Left renal cortex interstitium (tissue), 4 donors: Measurements from ENCODE around the gene DNAJC27. TPM values are rescaled to one million over a fixed set of nuclear protein-coding genes. Genes with fewer than 3 reads are reported as not detected.

ENCODE experiments used
- DNase-seq, 4 donors: peaks; one replicate each; pipeline ENCODE4 v3.0.0-alpha.2; 2013; ENCODE audit warnings: low read depth in 4 of 4, low spot score in 2 of 4, missing footprints in 1 of 4
- polyA plus RNA-seq, 4 donors: library from polyadenylated mRNA; unstranded; fragments of 120-200 nt; gene quantifications; one replicate each; pipeline ENCODE4 v1.2.1, GENCODE V29; 2013; ENCODE audit not compliant: insufficient read length in 4 of 4

The DNAJC27 gene
- polyA plus RNA-seq, 4 donors, result 7.4 to 12.1 (median 9.5) TPM

DNA sequence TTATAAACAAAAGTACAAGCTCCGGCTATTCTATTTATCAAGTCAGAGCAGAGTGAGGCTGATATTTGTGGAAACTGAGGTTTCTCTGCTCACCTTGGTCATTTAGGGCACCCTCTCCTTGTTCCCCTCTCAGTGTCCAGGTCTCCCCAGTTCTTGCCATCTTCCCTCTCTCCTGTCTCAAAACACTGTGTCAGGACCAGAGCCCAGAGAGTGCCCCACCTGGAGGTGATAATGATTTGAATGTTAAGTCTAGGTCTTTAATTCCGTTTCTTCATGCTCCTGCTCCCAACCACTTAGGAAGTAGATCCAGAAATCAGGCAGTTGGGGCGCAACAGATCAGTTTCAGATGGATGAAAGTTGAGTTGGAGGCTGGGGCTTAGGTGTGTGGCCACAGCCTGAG is 42.5 kb downstream of the DNAJC27 start:
- no peak for DNase-seq

DNA sequence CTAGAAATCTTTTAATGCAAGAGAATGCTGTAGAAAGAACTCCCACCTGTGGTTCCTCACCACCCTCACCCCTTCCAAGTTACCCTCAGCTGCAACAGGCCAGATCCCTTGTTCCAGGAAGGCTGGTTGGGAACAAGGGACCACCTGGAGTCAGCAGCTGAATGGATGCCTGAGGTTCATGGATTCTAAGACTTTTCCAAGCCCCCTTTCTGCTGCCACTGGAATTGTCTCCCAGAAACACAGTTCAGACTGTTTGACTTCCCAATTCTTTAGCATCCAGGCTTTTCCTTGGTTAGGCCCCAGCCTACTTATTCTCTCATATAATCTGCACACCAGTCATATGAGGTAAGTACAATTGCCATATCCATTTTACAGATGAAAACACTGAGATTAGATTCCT is 43.7 kb downstream of the DNAJC27 start:
- DNase-seq, result no peak

DNA sequence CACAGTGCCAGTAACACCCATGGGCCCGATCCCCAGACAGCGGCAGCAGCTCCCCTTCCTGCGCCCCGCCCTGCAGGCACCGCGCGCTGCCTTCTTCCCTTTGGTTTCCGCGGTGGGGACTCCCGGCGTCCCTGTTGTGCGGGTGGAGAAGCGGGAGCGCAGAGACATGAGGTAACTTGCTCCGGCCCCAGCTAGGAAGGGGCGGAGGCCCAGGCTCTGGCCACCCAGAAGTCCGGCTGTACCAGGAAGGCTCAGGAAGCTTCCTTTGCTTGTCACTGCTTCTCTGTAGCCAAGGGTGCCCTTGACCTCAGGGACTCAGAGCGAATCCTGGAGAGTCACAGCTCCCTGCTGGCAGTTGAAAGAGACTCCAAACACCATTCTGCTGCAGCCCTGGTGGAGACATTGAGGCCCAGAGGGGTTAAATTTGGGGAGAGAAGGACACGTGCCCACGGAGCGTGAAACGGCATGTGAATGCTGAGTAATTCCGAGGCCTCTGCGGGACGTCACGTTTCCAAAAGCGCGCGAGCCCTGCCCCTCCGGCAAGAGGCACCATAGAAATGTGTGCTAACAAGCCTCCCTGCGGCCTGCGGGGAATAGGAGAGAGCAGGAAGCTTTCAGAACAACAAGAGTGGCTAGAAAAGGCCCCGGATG is 45.0 kb downstream of the DNAJC27 start:
- peak in 2 of 4 donors; percentile 13 to 23 for DNase-seq

DNA sequence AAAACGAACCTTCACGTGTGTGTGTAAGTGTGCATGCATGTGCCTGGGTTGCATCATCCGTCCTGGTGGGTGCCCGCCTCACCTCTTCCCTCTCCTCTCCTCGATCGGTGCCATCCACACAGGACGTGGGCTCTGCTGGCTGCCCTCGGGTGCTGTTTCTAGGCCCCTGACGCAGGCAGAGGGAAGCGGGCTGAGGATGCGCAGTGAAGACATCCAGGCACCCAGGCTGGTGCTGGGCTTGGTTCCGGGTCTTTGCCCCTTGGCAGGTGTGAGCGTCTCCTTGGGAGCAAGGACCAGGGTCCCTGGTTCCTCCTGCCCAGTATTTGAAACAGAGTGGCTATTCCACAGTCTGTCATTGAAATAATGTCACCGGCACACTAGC is 45.5 kb downstream of the DNAJC27 start:
- DNase-seq, result no peak

DNA sequence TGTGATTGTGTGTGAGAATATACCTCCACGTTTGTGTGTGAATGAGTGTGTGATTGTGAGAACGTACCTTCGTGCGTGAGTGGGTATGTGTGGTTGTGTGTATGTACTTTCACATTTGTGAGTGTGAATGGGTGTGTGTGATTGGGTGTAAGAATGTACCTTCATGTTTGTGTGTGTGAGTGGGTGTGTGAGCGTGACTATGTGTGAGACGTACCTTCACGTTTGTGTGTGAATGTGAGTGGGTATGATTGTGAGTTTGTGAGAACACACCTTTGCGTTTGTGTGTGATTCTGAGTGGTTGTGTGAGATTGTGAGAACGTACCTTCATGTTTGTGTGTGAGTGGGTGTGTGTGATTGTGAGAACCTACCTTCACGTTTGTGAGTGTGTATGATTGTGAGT is 45.9 kb downstream of the DNAJC27 start:
- DNase-seq, result no peak

DNA sequence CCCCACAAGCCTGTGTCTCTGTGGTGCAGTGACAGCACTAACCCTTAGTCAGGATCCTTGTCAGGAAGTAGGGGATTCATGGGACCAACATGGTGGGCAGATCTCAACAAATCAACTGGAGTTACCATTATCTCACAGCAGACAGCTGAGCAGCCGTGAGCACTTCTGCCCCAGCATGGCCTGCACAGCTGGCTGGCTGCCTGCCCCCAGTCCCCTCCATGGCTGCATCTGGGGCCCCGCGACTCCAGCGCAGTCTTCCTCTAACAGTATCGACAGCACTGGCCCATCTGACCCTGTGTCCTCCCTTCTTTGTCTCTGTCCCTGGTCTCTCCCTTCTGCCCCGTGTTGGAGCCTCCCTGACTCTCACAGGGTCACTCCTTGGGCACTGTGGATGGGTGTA is 47.0 kb downstream of the DNAJC27 start:
- DNase-seq, result no peak

DNA sequence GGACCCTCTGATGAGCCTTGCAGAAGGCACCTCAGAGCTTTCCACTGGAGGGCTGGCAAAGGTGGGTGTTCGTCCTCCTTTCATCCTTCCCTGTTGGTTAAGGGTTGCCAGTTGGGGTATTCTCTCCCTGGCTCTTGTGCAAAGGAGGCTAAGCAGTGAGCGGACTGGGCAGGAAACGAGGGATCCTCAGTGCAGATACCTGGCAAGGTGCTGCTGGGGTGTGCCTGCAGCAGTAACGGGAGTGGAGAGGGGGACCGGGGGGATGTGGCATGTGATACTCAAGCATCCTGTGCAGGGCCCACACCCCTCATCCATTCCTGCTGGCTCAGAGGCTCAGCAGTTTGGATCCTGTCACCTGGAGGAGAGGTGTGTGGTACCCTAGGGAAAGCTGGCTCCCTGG is 47.5 kb downstream of the DNAJC27 start:
- DNase-seq, result no peak

DNA sequence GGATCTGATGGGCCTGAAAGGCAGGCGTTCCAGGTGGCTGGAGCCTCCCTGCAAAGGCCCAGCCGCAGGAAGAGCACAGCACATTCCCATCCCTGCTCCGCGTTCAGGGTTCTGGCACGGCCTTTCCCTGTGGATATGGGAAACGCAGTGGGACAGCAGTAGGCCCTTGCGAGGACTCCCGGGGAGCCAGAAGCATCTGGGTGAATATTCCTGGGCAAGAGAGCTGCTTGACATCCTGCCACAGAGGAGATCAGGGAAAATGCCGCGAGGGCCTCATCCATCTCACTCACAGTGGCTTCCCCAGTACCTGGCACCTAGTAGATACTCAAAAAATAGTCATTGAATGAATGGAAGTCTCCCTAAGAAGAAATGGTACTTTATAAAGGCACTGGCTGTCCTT is 48.6 kb downstream of the DNAJC27 start:
- no peak for DNase-seq

DNA sequence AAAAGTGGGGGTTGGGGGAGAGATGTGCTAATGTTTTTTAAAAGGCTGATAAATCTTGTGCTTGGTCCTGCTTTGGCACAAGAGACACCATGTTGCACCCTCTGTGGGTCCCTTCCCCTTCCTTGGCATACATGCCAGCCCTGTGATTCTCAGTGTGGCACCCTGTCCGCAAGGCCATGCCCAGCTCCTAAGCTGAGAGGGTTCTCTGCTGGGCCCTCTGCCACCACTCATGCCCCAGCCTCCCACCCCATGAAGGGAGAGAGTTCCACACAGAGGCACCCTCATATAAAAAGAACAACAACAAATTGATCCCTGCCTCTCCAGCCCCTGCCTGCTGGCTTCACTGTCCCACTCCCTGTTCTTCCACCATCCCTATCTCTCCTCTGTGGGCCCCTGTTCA is 49.2 kb downstream of the DNAJC27 start:
- DNase-seq, result no peak

DNA sequence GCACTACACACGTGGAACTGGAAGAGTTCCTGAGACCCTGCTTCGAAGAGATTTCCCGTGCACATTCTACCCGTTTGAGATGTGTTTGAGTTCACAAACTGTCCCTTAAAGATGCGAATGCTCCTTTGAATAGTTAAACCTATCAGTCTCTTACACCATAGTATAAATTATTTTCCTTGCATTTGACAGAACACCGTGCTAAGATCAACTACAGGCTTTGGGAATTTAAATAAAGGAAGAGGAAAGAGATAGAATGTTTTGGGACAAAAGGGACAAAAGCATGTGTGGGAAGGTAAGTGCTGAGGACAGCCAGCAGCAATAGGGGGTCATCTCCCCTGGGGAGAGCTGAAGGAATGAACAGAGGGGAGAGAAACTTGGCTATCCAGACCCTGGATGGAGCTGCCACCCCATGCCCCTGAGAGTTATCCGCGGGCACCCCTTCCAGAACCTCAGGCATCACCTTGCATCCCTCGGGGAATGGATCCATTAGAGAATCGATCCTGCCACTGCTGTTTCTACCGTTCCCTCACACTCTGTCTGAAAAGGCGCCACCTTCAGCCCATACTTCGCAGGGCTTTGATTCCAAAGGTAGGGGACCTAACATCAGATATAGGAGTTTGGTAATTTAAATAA is 50.8 kb downstream of the DNAJC27 start:
- DNase-seq, result no peak

DNA sequence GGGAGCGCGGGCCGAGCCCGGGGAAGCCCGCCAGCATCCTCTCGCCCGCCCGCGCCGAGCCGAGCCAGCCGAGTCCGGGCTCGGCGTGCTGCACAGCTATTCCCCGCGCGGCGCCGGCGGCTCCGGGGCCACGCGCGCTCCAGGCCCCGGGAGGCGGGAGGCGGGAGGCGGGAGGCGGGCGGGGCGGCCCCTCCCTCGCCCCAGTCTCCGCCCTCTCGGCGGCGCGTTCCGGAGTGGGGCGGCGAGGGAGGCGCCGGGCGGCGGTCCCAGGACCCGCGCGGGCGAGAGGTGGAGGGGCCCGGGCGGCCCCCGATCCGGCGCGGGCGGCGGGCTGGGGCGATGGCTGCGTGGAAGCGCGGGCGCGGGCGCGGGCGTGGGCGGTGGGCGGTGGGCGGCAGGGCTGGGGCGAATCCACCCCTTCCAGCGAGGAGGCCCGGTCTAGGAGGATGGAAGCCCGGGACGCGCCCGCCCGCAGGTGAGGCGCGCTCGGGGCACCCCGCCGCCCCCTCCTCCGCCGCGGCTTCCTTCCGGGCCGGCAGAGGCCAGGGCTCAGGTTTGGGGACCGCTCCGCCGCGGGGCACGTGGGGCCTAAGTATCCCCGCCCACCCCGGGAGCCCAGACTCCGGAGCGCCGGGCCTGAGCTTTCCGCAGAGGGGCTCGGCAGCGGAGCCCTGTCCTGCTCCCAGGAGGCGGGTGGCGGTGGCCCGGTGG is 51.5 kb downstream of the DNAJC27 start, which contains the start of gene ADCY3:
Gene ADCY3, minus strand, starts transcription at position 140 of the 711 bp plus-strand sequence. CDS start 1,250 bp downstream, outside the sequence.
- DNase-seq, result peak in 2 of 4 donors; percentile 13 to 19

DNA sequence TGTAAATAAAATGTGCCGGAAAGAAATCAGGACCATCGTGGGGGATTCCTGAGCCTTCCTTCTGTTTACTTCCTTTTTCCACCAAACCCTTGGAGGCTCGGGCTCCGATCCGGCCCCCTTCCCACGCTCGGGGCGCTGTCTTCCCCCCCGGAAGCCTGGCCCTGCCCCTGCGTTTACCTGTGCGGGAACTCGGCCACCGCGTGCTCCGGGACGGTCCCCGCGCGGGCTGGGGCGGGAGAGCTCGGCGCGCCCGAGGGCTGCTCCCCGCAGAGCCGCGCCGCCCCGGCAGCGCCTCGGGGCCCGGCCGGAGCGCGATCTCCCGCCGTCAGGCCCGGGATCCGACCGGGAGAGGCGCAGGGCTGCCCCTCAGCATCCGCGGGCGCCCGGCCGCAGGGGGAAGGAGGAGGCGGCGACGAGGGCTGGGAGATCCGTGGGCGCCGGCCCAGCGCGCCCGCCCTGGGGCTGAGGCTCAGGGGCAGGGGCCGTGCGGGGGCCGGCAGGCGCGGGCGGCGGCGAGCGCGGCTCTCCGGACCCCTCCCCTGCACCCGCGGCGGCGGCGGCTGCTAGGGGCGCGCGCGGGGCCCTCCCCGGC is 52.2 kb downstream of the DNAJC27 start:
- peak in 2 of 4 donors; percentile 5 to 15 for DNase-seq

DNA sequence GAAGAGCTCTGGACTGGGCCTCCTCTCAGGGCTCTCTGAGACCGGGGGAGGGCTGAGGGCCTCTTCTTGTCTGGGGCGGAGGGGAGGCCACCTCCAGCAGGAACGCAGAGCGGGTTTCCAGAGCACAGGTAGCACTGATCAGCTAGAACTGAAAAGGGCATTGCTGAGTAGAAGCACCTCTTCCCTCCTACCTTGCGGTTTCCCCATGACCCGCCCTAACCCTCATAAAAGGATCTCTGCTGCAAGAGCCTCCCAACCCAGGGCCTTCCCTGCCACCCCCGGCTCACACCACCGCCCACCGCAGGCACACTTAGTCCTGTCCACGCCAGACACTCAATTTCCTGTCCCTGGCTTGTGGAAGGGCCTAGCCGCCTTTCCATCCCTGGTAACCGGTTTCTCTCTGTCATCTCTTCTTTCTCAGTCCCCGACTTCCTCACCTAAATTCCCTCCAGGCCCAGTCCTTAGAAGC is 52.7 kb downstream of the DNAJC27 start:
- DNase-seq, result no peak

DNA sequence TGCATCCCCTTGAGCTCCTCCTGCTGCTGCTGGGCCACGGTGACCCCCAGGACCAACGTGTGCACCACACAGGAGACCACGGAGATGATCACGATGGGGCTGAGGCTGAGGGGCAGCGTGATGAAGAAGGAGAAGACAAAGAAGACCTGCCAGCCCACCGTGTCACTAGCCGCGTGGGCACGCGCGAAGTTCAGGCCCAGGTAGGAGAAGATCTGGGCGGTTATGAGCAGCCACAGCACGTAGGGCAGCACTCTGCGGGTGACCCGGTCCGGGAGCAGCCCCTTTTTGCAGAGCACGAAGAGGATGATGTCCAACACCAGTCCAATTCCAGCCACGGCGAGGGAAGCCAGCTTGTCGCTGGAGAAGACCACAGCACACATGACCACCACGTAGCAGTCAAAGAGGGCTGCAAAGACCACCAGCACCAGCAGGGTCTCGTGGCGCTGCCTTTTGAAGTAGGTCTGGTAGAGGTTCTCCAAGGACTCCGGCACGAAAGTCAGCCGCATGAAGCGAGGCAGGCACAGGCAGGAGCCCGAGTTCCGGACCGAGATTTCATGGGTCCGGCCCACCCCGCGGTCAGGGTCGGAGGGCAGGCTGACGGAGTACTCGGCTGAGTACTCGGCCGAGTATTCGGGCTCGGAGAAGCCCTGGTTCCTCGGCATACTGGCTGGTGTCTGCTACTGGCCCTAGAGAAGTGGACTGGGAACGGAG is 53.3 kb downstream of the DNAJC27 start:
- no peak for DNase-seq

DNA sequence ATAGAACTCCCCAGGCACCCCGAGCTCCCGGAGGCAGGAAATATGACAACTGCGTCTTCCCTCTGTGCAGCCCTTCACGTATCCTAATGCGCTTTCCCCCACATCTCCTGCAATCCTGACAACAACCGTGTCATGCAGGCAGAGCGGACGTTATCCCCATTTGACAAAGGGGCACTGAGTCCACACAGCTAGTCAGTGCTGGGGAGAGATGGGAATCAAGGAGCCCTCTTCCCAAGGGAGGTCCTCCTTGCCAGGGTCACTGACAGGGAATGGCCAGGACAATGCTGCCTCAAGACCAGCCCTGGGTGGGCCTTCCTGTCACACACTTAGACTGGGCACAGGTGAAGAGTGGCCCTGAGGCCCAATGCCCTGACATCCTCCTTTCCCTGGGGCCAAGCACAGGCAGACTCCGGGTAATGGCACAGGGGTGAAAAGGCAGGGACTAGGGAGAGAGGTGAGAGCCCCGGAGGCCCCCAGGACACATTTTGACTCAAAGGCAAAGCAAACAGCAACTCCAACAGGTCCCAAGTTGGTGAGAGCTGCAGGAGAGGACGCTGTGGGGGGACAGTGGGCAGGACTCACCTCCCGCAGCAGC is 53.9 kb downstream of the DNAJC27 start:
- DNase-seq, result no peak

DNA sequence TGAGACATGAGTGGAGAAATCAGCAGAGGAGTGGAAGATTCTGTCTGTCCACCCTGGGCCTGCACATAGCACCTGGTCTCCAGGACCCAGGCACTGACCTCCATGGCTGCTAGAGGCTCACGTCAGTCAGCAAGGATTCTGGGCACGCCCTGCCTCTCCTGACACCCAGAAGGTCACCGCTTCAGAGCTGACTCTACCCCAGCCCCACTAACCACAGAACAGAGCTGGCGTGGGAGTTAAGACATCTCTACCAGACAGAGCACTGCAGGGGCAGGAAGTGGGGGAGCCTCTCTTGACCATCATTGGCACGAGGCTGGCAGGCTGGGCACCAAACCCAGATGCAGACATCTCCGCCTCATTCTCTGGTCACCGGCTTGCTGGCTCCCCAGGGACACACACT is 54.7 kb downstream of the DNAJC27 start:
- DNase-seq, result no peak

DNA sequence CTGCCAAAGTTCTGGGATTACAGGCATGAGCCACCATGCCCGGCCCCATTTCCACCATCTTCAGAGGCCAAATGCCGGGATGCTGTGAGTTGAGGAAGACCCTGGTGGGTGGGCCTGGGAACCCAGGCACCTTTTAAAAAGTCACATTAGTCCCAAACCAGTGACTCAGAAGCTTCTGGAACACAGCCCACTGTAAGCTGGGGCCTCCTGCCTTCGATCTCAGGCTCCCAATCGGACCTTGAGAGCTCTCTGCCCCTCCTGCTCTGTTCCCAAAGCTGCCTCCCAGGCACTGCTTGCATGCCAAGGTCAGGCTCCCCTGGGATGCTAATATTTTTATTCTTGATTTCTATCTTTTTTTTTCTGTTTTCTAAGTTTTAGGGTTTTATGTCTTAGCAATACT is 56.0 kb downstream of the DNAJC27 start:
- DNase-seq, result no peak

DNA sequence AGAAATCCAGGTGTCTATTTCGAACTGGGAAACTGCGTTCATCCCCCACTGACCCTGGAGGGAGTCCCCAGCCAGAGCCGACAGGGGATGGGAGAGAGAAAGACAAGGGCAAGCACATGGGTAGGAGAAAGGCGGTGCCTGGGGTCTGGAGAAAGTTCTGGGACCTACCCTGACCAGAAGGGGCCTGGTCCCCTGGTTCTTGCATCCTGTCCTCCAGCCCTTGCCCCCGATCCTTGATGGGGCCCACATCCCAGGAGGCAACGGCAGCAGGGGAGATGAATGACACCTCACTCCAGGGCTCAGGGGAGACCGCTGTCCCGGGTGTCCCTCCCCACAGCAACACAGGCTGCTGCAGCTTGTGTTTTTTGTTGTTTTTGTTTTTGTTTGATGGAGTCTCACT is 56.6 kb downstream of the DNAJC27 start:
- no peak for DNase-seq

DNA sequence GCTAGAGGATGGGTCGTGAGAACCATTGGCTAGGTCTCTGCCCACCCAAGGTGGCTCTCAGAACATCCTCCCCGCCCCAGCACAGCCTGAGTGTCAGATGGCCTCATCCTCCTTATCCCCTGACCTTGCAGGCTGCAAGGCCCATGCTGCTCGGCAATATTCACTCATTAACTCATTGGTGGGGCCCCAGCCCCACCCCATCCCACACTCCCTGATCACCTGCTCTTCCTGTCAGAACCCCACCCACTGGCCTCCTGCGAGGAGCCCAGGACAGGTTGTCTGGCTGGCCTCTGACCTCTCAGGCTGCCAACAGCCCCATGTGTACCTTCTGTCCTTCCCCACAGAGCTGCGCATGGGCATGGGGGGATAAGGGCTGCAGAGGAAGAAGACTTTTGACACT is 57.0 kb downstream of the DNAJC27 start:
- DNase-seq, result no peak

DNA sequence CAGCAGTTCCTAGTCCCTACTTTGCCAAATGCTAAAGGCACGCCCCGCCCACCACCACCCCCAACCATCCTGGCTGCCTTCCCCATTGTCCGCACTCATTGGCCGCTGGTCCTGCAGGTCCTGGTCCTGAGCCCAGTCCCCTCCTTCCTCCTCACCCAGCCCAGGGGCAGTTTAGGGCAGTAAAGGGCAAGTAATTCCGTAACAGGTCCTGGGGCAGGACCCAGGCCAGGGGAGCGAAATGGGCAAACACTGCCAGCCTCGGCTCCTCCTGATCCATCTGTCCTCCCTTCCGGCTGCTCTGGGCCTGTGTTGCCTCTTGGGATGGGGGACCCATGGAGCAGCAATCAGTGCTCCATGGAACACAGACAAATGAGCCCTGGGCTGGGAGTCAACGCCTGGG is 57.8 kb downstream of the DNAJC27 start:
- no peak for DNase-seq
